T-helper 2 cell treated with Interferon-gamma antibody and Interleukin-4, amounts not matched to agents 5 μg/mL and 100 μg/mL, for 36 hours (primary cell): ENCODE measurements around the gene ACTBL2.

Experiments used
- DNase-seq: peaks from one replicate; pipeline ENCODE4 v3.0.0; 2021; ENCODE audit warnings: low spot score
- H3K27ac Mint-ChIP-seq: one replicate; pipeline ENCODE4 v1.8.0; 2021; ENCODE audit warnings: mild to moderate bottlenecking, mixed read lengths
- H3K27me3 Mint-ChIP-seq: one replicate; pipeline ENCODE4 v1.8.0; 2021; ENCODE audit warnings: low read depth, mixed read lengths
- H3K36me3 Mint-ChIP-seq: one replicate; pipeline ENCODE4 v1.8.0; 2021; ENCODE audit warnings: low read depth, mixed read lengths
- H3K4me1 Mint-ChIP-seq: one replicate; pipeline ENCODE4 v1.8.0; 2021; ENCODE audit warnings: low read depth, mixed read lengths
- H3K4me3 Mint-ChIP-seq: one replicate; pipeline ENCODE4 v1.8.0; 2022; ENCODE audit warnings: mild to moderate bottlenecking, moderate library complexity, mixed read lengths
- H3K9me3 Mint-ChIP-seq: one replicate; pipeline ENCODE4 v1.8.0; 2021; ENCODE audit warnings: mixed read lengths

Gene ACTBL2

GRCh38 chr5:57503433-57503832 is 20.8 kb upstream of the ACTBL2 start:
- DNase-seq, result no peak
- Mint-ChIP-seq H3K9me3 (no peaks in the 10 kb centered on the region), H3K27me3 (peaks cover 14% of the 10 kb centered on the region), H3K27ac (no peak overlapping the region), H3K4me1 (peaks cover 33% of the 10 kb centered on the region), H3K4me3 (no peak overlapping the region), H3K36me3 (no peaks in the 10 kb centered on the region)

- no peak overlapping the region for H3K4me3 Mint-ChIP-seq
- H3K36me3 Mint-ChIP-seq, result no peaks in the 10 kb centered on the region
- H3K4me1 Mint-ChIP-seq, result peaks cover 40% of the 10 kb centered on the region
- H3K27ac Mint-ChIP-seq, result no peak overlapping the region
- H3K27me3 Mint-ChIP-seq, result peaks cover 6% of the 10 kb centered on the region
- H3K9me3 Mint-ChIP-seq, result no peaks in the 10 kb centered on the region
- no peak for DNase-seq
These were observed 19.0 kb upstream of the ACTBL2 start for GRCh38 chr5:57501414-57502201.

- peaks cover 5% of the 10 kb centered on the region for H3K27me3 Mint-ChIP-seq
- no peaks in the 10 kb centered on the region for H3K36me3 Mint-ChIP-seq
- H3K27ac Mint-ChIP-seq, result peak overlapping the region; percentile 85
- no peak for DNase-seq
- peak overlapping the region; percentile 78 for H3K4me3 Mint-ChIP-seq
- peaks cover 61% of the 10 kb centered on the region for H3K4me1 Mint-ChIP-seq
- no peaks in the 10 kb centered on the region for H3K9me3 Mint-ChIP-seq
These were observed 16.8 kb upstream of the ACTBL2 start for GRCh38 chr5:57499262-57500050.

GRCh38 chr5:57497733-57498132 is 15.1 kb upstream of the ACTBL2 start:
- no peak overlapping the region for H3K27ac Mint-ChIP-seq
- no peaks in the 10 kb centered on the region for H3K27me3 Mint-ChIP-seq
- DNase-seq, result no peak
- H3K4me3 Mint-ChIP-seq, result no peak overlapping the region
- H3K36me3 Mint-ChIP-seq, result no peaks in the 10 kb centered on the region
- H3K4me1 Mint-ChIP-seq, result peaks cover 66% of the 10 kb centered on the region
- H3K9me3 Mint-ChIP-seq, result no peaks in the 10 kb centered on the region

GRCh38 chr5:57495285-57496086 is 12.9 kb upstream of the ACTBL2 start:
- H3K27ac Mint-ChIP-seq, result peak overlapping the region; percentile 83
- peaks cover 54% of the 10 kb centered on the region for H3K4me1 Mint-ChIP-seq
- H3K9me3 Mint-ChIP-seq, result no peaks in the 10 kb centered on the region
- DNase-seq, result no peak
- H3K27me3 Mint-ChIP-seq, result no peaks in the 10 kb centered on the region
- peak overlapping the region; percentile 69 for H3K4me3 Mint-ChIP-seq
- H3K36me3 Mint-ChIP-seq, result no peaks in the 10 kb centered on the region

GRCh38 chr5:57494104-57495098 is 11.8 kb upstream of the ACTBL2 start:
- H3K27ac Mint-ChIP-seq, result peak overlapping the region; percentile 83
- peak; percentile 41 for DNase-seq
- peaks cover 47% of the 10 kb centered on the region for H3K4me1 Mint-ChIP-seq
- no peaks in the 10 kb centered on the region for H3K27me3 Mint-ChIP-seq
- H3K4me3 Mint-ChIP-seq, result peak overlapping the region; percentile 69
- H3K9me3 Mint-ChIP-seq, result no peaks in the 10 kb centered on the region
- H3K36me3 Mint-ChIP-seq, result no peaks in the 10 kb centered on the region

GRCh38 chr5:57493034-57493433 is 10.4 kb upstream of the ACTBL2 start:
- Mint-ChIP-seq H3K9me3 (no peaks in the 10 kb centered on the region), H3K27ac (no peak overlapping the region), H3K36me3 (no peaks in the 10 kb centered on the region), H3K27me3 (no peaks in the 10 kb centered on the region), H3K4me3 (no peak overlapping the region), H3K4me1 (peaks cover 40% of the 10 kb centered on the region)
- no peak for DNase-seq

- no peak overlapping the region for H3K4me3 Mint-ChIP-seq
- H3K36me3 Mint-ChIP-seq, result no peaks in the 10 kb centered on the region
- no peak overlapping the region for H3K27ac Mint-ChIP-seq
- H3K9me3 Mint-ChIP-seq, result no peaks in the 10 kb centered on the region
- H3K27me3 Mint-ChIP-seq, result no peaks in the 10 kb centered on the region
- no peak for DNase-seq
- peaks cover 42% of the 10 kb centered on the region for H3K4me1 Mint-ChIP-seq
These were observed 10.0 kb upstream of the ACTBL2 start for GRCh38 chr5:57492632-57493031.

GRCh38 chr5:57491369-57491965 is 8.9 kb upstream of the ACTBL2 start:
- Mint-ChIP-seq H3K4me1 (peaks cover 39% of the 10 kb centered on the region), H3K27ac (no peak overlapping the region), H3K4me3 (no peak overlapping the region), H3K27me3 (no peaks in the 10 kb centered on the region), H3K36me3 (no peaks in the 10 kb centered on the region), H3K9me3 (no peaks in the 10 kb centered on the region)
- no peak for DNase-seq

- Mint-ChIP-seq H3K36me3 (no peaks in the 10 kb centered on the region), H3K27me3 (peaks cover 6% of the 10 kb centered on the region), H3K4me3 (no peak overlapping the region), H3K27ac (no peak overlapping the region), H3K9me3 (no peaks in the 10 kb centered on the region), H3K4me1 (peaks cover 11% of the 10 kb centered on the region)
- no peak for DNase-seq
These were observed 5.8 kb upstream of the ACTBL2 start for GRCh38 chr5:57488215-57488955.

GRCh38 chr5:57486027-57486602 is 3.5 kb upstream of the ACTBL2 start:
- Mint-ChIP-seq H3K27me3 (peaks cover 9% of the 10 kb centered on the region), H3K4me3 (no peak overlapping the region), H3K9me3 (no peaks in the 10 kb centered on the region), H3K4me1 (peaks cover 11% of the 10 kb centered on the region), H3K27ac (no peak overlapping the region), H3K36me3 (no peaks in the 10 kb centered on the region)
- DNase-seq, result no peak

GRCh38 chr5:57478826-57479225 is 3.8 kb downstream of the ACTBL2 start:
- Mint-ChIP-seq H3K27ac (no peak overlapping the region), H3K4me3 (no peak overlapping the region), H3K9me3 (no peaks in the 10 kb centered on the region), H3K27me3 (peaks cover 20% of the 10 kb centered on the region), H3K4me1 (no peaks in the 10 kb centered on the region), H3K36me3 (no peaks in the 10 kb centered on the region)
- no peak for DNase-seq
